ENCODE results near the gene EPHB6. TPM values are rescaled to one million over a fixed set of nuclear protein-coding genes. Genes with fewer than 3 reads are reported as not detected.

Gene EPHB6
- total RNA-seq, 2 experiments from 2014 or later, result 28.6 to 29.1 TPM

- no peaks in the 10 kb centered on the region for H3K4me1 Mint-ChIP-seq
- POLR2A ChIA-PET, result no interaction called here
- no peaks in the 10 kb centered on the region for H3K9me3 Mint-ChIP-seq
- H3K4me3 Mint-ChIP-seq, result no peak overlapping the region
- no peak overlapping the region for H3K27ac Mint-ChIP-seq
- H3K27me3 Mint-ChIP-seq, result peaks cover 13% of the 10 kb centered on the region
- no peaks in the 10 kb centered on the region for H3K36me3 Mint-ChIP-seq (ENCODE audit: low read depth)
- no peak for DNase-seq
- CTCF ChIA-PET, result interaction anchor here (0.7 to 1.1 kb wide), 2 partner anchors 11 to 18 kb away, joined by 3 read pairs; no protein-coding TSS in a partner anchor
Observed at GRCh38 chr7:142916508-142916907, 61.6 kb downstream of the EPHB6 start.

- POLR2A ChIA-PET, result no interaction called here
- H3K4me1 Mint-ChIP-seq, result no peaks in the 10 kb centered on the region
Observed at GRCh38 chr7:142917447-142917846, 62.6 kb downstream of the EPHB6 start.

GRCh38 chr7:142918901-142919300, 64.0 kb downstream of the EPHB6 start:
- no peak for DNase-seq
- H3K27me3 Mint-ChIP-seq, result peaks cover 11% of the 10 kb centered on the region
- H3K27ac Mint-ChIP-seq, result no peak overlapping the region
- ChIA-PET CTCF (no interaction called here), POLR2A (no interaction called here)
- H3K4me3 Mint-ChIP-seq, result no peak overlapping the region
- no peaks in the 10 kb centered on the region for H3K36me3 Mint-ChIP-seq (ENCODE audit: low read depth)
- H3K4me1 Mint-ChIP-seq, result no peaks in the 10 kb centered on the region
- H3K9me3 Mint-ChIP-seq, result no peaks in the 10 kb centered on the region

More at GRCh38 chr7:142917447-142917846, 62.6 kb downstream of the EPHB6 start:
- no peak for DNase-seq
- no peak overlapping the region for H3K4me3 Mint-ChIP-seq
- CTCF ChIA-PET, result no interaction called here
- no peaks in the 10 kb centered on the region for H3K9me3 Mint-ChIP-seq
- peaks cover 11% of the 10 kb centered on the region for H3K27me3 Mint-ChIP-seq
- no peak overlapping the region for H3K27ac Mint-ChIP-seq
- H3K36me3 Mint-ChIP-seq (ENCODE audit: low read depth), result no peaks in the 10 kb centered on the region

GRCh38 chr7:142919656-142920055, 64.8 kb downstream of the EPHB6 start:
- Mint-ChIP-seq H3K36me3 (ENCODE audit: low read depth) (no peaks in the 10 kb centered on the region), H3K27me3 (peaks cover 11% of the 10 kb centered on the region), H3K9me3 (no peaks in the 10 kb centered on the region), H3K4me1 (no peaks in the 10 kb centered on the region), H3K4me3 (no peak overlapping the region), H3K27ac (no peak overlapping the region)
- ChIA-PET POLR2A (interaction anchor here (0.6 kb wide), 1 partner anchor 79 kb away, joined by 3 read pairs; no protein-coding TSS in a partner anchor), CTCF (no interaction called here)
- no peak for DNase-seq

Other genes with a start within 250 kb of the EPHB6 start
- not detected for gene PRSS1, start 105.6 kb upstream of the EPHB6 start, total RNA-seq
- gene PRSS2, start 84.1 kb upstream of the EPHB6 start, total RNA-seq, result not detected
- gene TRPV6, start 30.7 kb downstream of the EPHB6 start, total RNA-seq, result under 1 TPM in 1 of 2 experiments, not detected in 1; 0.07 TPM
- gene TRPV5, start 78.7 kb downstream of the EPHB6 start, total RNA-seq, result not detected
- not detected for gene LLCFC1, start 84.4 kb downstream of the EPHB6 start, total RNA-seq
- gene KEL, start 107.3 kb downstream of the EPHB6 start, total RNA-seq, result under 1 TPM; 0.12 to 0.15 TPM
- not detected for gene OR9A2, start 172.1 kb downstream of the EPHB6 start, total RNA-seq
- not detected for gene OR6V1, start 197.3 kb downstream of the EPHB6 start, total RNA-seq